Measurements from ENCODE around the gene PCID2.
A peak's percentile ranks its signal among the peaks of the same experiment; 100 is the strongest.

GRCh38 chr13:113170511-113170910, 38.0 kb downstream of the PCID2 start:
- TF ChIP-seq GATA2 (IDR thresholded peaks at IDR 0.05; ENCODE audit: low read depth, low read length): peak; percentile 35; the same call in 1 of the 2 replicates
- no peak for TF ChIP-seq GATA3 (IDR thresholded peaks at IDR 0.05; ENCODE audit: low read depth, low read length)

Measured in SH-SY5Y (cell line).